NCI-H748 treated with DMSO at 0.1 percent for 48 hours (cell line): ENCODE data around the gene CCN2.
"Not testable (repeated sequence)": the region's sequence is repeated elsewhere in the genome, so short reads cannot be mapped to it uniquely, and the experiment has no call there.

Source experiments
- DNase-seq: peaks from one replicate; lab custom pipeline; 2025; lab: John Stamatoyannopoulos, UW

Gene CCN2

DNA sequence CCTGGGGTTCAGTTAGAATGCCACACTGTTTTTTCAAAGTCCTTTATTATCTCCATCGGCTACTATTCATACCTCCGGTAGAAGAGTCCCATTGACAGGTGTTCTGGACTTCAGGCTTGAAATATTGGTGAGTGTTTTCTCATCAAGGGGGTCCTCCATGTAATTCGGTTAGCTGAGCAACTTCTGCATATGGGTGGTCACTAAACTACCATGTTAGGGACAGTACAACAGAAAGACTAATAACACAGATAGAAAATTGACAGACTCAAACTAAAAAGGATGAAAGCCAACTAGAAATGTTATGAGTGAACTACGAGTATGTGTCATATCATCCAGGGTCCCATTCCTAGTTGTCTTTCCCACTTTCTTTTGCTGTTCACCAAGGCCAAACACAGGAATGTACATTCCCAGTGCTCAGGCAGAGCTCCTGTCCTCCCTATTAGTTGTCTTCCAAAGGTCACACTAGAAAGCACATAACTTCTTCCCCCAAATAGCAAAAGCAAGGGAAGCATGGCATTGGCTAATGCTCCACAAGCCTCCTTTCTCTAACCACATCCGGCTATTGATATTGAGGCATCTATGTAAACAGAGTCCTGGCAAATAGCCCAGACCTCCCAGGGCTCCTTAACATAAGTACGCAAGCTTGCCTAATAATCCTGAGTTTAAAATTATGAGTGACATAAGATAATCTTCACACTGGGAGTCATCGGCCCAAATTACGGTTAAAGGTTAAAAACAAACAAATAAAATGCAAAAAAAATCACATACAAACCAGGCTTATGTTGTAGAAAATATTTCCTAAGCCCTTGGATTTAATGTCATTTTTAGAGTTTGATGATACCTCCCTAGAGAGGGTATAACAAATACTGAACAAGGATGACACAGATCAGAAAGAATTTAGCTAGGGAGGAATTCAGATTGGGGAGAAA, 13.2 kb downstream of the CCN2 start:
- peak; percentile 37 for DNase-seq

DNA sequence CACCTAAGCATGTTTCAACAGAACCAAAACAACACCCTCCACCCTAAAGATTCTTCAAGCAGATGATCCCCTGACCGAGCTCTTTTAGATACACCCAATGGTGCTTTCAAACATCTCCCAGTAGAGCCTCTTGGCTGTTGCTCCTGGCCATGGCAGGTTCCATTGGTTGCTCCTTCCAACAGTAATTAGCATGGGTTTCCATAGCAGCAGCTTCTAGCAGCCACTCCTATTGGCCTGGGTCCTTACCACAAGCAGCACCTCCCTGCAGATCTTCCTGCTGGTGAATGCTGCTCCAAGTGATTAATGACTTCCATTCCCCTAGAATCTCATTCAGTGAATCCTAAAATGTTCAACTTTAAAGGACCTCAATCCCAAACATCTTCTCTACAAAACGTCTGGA, 13.9 kb downstream of the CCN2 start:
- DNase-seq: no peak

DNA sequence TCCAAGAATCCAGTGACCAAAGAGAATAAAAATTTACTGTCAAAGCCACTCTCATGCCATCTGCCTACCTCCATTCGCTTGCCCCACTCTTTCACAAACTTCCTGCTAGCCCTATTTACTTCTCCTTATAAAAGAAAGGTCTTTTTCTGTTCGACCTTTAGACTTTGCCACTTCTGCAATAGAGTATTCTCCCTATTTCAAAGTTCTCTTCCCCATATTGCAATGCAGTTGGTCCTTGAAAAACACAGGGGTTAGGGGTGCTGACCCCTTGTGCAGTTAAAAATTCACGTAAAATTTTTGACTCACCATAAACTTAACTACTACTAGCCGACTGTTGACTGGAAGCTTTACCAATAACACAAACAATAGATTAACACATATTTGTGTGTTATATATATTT, 15.0 kb downstream of the CCN2 start:
- no peak for DNase-seq

DNA sequence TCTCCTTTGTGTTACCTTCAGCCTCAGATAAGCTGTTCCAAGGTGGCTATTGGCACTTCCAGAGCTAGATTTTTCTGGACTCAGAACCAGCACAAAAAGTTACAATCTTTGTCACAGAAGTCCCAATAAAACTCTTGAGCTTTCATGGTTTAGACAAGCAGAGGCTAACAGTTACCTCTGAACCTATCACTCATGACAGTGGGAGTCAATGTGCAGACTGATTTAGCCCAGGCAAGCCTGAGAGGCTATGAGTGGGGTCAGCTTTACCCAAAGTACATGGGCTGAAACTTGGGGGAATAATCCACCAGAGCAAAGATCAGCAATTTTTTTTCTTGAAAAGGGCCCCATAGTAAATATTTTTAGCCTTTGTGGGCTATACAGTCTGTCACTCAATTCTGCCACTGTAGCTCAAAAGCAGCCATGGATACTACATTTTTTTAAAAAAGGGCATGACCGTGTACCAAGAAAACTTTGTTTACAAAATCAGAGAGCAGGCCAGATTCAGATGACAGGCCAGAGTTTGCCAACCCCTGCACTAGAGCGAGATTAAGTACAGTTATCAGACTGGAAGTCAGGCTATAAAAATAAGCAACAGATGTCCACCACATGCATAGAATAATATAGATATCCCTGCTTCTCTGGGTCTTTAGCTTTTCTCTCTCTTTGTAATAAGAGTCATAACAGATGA, 20.0 kb downstream of the CCN2 start:
- no peak for DNase-seq

DNA sequence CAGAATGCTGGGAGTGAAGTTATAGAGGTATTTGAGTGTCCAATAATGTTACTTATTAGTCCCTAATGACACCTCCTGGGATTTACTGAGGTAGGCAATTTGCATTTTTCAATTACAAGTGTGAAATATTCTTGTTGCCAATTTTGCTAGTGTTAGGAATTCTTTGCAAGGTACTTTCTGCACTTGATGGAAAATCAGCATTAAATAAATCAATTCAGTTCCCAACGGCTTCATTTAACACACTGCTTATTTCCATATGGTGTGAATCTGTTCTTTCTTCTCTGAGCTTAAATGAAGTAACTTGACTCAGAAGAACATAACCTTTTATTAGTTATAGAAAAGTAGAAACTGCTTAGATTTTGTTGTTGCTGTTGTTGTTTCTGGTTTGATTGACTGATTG, 21.2 kb downstream of the CCN2 start:
- DNase-seq: no peak

DNA sequence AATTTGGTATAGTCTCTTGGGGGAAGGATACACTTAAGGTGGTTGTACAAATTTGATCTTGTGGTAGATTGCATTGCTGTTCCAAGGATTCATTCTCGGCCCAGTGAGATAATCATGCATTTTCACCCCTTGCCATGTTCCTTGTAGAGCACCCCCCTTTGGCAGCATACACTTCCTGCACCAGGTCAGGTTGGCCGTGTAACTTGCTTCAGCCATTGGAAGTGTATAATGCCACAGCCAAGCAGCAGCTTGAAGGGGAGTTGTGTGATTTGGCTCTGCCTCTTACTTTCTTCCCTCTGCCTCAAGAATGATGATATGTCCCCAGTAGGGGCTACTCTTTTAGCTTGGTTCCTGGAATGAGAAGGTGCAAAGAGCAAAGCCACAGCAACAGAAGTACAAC, 21.9 kb downstream of the CCN2 start:
- DNase-seq: no peak

DNA sequence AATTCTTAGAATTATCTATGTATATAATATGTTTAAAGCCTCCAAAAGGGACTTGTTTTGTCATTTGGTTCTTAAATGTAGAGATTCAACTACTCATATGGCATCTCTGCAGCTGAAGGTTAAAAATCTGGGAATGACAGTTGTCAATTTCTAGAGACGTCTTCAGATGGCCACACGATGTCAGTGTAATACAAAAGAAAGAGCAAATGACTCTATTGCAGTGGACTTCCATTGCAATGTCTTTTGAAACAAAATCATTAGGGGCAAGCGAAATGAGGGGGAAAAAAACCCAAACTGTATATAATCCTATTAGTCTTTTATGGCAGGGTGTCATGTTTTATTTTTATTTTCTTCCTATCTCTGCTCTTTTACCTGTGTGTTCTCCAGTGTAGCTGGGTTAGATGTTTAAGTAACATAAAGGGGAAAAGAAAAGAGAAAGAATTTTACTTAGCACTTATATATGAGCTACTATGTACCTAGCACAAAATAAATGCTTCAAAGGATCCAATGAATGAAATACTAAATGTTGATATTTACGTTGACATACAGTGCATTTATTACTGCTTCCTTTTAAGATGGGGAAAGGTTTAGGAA, 26.2 kb downstream of the CCN2 start:
- peak; percentile 52 for DNase-seq

DNA sequence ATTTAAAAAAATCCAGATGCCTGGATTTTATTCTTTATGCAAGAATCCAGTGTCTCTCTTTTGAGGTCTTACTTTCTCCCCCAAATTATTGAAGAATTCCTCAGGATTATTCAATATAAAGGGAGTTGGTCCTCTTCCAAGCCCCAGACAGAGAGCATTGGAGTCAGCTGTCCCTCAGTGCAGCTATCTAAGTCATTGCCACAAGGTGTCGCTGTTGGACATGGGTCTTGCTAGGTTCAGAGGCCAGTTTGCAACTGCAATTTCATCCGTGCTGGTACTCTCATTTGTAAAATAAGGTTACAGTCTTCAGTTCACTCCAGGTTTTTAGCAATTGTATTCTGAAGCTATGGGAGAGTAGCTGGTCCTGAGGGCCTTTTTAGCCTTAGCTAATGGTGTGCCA, 27.8 kb downstream of the CCN2 start:
- DNase-seq: peak; percentile 33

DNA sequence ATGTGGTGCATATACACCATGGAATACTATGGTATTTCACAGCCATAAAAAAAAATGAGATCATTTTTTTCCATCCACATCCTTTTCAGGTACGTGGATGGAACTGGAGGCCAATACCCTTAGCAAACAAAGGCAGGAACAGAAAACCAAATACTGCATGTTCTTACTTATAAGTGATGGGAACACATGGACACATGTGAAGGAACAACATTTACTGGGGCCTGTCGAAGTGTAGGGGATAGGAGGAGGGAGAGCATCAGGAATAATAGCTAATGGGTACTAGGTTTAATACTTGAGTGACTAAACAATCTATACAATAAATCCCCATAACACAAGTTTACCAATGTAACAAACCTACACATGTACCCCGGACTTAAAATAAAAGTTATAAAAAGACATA, 30.5 kb downstream of the CCN2 start:
- no peak for DNase-seq

DNA sequence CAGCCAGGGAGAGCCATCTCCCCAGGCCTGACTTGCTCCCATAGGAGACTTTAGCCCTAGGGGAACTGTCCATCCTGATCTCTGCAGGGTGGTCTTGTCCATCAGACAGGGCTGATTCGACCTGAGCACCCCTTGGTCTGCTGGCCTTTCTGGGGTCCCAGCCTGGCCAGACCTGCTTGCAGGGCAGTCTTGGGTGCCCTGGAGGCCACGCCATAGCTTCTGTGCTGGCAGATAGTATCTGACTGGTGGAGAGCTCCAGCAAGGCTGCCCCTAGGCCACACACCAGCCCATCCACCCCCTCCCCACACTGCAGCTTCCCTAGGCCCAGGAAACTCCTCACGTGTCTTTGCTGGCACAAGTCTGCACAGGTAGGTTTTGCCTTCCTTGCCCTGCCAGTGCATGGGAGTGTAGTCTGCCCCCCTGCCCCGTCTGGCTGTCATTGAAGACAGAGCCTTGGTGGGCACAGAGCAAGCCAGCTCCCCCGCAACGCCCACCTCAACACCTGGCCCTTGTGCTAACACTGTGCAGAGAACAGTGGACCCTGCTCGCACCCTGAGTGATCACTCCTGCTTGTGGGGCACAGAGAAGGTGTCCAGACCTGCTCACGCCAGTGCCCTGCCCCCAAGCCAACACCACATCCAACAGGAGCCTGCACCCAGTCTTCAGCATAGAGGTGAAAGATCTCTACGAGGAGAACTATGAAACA, 32.4 kb downstream of the CCN2 start:
- no peak for DNase-seq

DNA sequence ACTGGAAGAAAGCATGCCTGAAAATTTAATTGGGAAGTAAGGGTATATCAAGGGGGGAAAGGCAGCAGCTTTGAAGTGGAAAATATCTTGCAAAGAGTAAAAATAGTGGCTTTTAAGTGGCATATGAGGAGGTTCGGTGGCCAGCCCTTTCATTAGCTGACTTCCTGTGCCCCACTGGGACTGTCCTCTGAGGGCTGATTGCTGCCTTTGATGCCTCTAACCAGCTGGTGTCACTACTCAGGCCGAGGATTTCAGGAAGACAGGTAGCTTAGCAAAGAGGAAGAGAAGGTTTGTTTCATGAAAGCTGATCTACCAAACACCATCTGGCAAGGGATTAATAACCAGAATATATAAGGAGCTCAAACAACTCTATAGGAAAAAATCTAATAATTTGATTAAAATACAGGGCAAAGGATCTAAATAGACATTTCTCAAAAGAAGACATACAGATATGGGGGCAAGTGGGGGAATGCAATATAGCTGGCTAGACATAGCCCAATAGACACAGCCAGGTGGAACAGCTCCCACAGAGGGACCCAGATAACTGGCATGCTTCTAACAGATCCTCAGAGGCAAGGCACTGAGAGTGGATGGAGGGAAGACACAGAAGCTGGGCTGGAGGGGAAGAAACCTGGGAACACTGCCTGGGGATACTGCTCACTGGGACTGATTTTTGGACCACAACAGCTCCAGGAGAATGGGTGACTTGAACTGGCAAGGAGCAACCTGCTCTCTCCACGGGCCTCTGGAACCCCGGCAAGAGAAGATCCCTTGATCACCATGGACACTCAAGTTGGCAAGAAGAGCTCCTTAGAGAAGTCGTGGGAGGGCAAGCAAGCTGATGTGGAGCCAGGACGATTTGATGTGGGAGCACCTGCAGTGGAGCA, 33.2 kb downstream of the CCN2 start:
- DNase-seq: no peak

DNA sequence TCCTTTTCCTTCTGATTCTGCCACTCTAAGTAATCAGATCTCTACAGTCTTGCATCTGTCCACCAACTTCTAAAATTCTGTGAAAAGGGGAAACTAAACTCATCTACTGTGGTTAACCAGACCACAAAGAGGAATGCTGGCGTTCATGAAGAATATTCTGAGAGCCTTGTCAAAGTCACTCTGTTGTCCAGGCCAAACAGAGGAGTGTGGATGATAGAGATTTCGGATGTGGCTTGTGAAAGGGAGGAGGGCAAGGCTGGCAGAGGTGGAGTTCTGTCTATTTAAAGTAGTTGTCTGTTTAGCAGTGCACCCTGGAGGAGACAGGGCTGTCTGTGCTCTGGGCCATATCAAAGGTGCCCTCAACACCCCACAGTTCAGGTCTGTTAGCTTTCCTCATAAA, 33.9 kb downstream of the CCN2 start:
- DNase-seq: no peak

DNA sequence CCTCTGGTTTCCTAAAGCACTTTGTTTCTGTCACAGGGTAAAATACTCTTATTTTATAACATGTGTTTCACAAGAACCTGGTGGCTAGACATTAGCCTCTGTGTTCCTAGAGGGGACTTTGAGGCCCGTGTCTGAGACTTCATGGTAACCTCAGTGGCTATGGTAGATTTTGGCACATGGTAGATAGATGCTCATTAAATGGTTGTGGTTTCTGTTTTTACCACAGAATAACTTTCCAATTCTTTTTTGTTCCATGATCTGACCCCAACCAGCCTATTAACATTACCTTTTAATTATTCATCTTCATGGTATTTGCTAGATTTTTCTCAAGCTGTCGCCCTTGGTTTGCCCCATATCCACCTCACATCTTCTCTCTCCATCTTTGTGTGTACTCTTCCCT, 34.3 kb downstream of the CCN2 start:
- DNase-seq: no peak

DNA sequence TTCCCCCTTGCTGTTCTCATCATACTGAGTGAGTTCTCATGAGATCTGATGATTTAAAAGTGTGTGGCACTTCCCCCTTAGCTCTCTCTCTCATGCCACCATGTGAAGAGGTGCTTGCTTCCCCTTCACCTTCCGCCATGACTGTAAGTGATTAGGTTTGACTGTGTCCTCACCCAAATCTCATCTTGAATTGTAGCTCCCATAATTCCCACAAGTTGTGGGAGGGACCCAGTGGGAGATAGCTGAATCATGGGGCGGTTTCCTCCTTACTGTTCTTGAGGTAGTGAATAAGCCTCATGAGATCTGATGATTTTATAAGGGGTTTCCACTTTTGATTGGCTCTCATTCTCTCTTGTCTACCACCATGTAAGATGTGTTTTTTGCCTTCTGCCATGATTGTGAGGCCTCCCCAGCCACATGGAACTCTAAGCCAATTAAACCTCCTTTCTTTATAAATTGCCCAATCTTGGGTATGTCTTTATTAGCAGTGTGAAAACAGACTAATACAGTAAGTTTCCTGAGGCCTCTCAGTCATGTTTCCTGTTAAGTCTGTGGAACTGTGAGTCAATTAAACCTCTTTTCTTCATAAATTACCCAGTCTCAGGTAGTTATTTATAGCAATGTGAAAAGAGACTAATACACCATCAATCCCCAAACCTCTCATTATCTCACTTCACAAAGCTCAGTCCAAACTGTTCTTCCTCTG, 34.9 kb downstream of the CCN2 start:
- not testable (repeated sequence) for DNase-seq

DNA sequence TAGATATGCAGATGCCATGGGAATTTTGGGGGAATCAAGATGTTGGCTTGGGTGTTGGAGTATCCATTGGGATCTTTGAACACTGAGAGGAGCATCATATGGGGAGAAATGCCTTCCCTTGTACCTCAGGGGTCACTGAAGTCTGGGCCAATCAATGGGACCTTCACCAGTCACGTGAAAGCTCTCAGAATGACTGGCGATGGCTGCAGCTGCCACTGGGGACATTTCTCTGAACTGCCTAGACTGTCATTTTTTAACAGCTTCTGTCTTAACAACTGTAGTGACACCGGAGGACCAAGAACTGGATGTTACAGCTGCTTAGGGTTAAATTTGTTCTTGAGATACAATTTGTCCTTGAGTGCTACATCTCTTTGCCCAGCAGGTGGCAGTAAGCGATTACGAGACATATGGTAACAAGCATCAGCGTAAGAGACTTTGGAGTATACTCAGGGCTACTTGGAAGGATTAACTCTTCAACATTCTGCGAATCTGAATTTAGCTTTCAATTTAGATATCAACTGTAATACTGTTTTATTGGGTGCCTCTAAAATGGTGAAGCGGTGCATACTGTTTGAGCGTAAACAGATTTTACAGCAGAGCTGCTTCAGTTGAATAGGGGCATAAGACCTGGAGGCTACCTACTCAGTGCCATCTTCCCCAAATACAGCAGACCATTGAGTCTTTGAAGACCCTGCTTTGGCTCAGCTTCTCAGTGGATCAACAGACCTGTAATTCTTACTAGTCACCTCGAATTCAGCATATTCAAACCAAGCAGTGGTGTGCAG, 36.0 kb downstream of the CCN2 start:
- DNase-seq: peak; percentile 2

DNA sequence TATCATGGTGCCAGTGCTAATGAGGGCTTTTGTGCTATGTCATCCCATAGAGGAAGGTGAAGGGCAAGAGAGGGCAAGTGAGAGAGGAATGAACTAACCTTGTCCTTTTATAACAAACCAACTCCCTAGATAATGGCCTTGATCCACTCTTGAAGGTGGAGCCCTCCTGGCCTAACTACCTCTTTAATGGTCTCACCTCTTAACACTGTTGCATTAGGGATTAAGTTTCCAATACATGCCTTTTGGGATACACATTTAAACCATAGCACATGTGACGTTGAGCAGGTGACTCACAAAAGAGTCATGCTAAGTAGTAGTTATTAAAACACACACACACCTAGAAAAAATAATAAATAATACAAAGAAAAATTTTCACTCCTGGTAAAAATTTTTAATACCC, 36.9 kb downstream of the CCN2 start:
- DNase-seq: no peak

DNA sequence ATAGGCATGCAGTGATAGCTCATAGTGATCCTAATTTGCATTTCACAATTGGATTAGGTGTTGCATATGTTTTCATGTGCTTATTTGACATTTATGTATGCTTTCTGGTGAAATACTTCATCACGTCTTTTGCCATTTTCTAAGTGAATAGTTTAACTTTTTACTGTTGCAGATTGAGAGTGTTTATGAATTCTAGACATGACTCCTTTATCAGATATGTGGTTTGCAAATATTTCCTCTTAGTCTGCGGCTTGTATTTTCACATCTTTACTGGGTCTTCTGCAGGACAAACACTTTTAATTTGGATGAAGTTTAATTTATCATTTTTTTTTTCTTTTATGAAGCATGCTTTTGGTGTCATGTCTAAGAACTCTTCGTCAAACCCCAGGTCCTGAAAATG, 39.2 kb downstream of the CCN2 start:
- DNase-seq: no peak

DNA sequence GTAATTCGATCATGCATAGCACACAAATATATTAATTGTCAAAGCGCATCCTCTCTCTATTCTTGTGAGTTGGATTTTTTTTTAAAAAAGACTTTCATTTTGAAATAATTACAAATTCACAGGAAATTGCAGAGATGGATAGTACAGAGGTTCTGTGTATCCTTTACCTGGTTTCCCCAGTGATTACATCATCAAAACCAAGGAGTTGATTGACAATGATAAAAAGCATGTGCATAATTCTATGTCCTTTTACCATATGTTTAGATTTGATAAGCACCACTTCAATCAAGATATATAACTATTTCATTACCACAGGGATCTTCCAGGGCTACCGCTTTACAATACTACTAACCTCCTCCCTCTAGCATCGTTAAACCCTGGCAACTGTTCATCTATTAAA, 40.2 kb downstream of the CCN2 start:
- DNase-seq: no peak

DNA sequence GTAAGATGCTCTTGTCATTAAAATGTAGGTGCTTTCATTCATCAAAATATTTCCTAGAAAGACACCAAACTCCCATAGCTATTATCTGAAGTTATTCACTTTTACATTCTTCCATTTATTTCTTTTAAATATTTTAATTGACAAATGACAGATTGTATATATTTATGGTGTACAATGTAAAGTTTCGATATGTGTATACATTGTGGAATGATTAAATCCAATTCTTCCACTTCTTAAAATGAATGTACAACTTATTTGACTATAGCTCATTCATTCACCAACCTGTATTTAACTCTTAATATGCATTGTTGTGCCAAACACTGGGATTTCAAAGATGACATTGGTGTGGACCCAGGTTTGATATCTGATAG, 41.0 kb downstream of the CCN2 start:
- no peak for DNase-seq
